Keratinocyte (primary cell): ENCODE measurements around the gene PRR20D.
"Not testable (repeated sequence)": the region's sequence is repeated elsewhere in the genome, so short reads cannot be mapped to it uniquely, and the experiment has no call there.

Experiments
- EZH2 ChIP-seq: IDR thresholded peaks from one replicate; pipeline ENCODE4 v1.6.1; 2012; ENCODE audit warnings: inconsistent platforms, mild to moderate bottlenecking, low read length, moderate library complexity
- TF ChIP-seq, protein P1 (sequence below), 3 experiments: IDR thresholded peaks in 1 of 3; conservative IDR thresholded peaks in 1 of 3; optimal IDR thresholded peaks in 1 of 3; 2 replicates in 2 of 3; 3 replicates in 1 of 3; pipeline versions ENCODE3 to v1.5.1; 2011; ENCODE audit warnings: low read length in 3 of 3, mild to moderate bottlenecking in 3 of 3, moderate library complexity in 2 of 3, control low read depth in 1 of 3, inconsistent platforms in 1 of 3; ENCODE audit not compliant: insufficient read depth in 2 of 3; ENCODE audit errors: extremely low read depth in 1 of 3

DNA sequence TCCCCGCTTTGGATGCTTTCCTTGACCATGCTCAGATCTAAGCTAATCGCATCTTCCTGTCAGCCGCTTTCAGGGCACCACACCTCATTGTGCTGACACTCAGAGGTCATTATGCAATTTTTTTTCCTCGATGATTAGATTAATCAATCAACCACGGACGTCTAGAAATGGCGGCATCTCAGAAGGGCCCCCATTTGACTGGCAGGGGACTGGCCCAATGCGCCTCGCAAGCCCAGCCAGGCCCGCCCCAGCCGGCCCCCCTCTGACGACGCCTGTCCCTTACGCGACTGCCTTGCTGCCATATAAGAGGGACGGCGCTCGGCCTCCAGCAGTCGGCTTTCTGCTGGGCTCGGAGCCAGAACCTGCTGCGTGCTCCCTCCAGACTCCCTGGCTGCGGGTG, 6.7 kb upstream of the PRR20D start, which contains the start of gene PRR20C:
- TF ChIP-seq, protein P1, sequence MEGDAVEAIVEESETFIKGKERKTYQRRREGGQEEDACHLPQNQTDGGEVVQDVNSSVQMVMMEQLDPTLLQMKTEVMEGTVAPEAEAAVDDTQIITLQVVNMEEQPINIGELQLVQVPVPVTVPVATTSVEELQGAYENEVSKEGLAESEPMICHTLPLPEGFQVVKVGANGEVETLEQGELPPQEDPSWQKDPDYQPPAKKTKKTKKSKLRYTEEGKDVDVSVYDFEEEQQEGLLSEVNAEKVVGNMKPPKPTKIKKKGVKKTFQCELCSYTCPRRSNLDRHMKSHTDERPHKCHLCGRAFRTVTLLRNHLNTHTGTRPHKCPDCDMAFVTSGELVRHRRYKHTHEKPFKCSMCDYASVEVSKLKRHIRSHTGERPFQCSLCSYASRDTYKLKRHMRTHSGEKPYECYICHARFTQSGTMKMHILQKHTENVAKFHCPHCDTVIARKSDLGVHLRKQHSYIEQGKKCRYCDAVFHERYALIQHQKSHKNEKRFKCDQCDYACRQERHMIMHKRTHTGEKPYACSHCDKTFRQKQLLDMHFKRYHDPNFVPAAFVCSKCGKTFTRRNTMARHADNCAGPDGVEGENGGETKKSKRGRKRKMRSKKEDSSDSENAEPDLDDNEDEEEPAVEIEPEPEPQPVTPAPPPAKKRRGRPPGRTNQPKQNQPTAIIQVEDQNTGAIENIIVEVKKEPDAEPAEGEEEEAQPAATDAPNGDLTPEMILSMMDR (optimal IDR thresholded peaks at IDR 0.05 in 1 of 3, IDR thresholded peaks at IDR 0.05 in 1 of 3, conservative IDR thresholded peaks at IDR 0.05 in 1 of 3; ENCODE audit: extremely low read depth in 1 of 3, insufficient read depth in 2 of 3, low read length in 3 of 3) = not testable (repeated sequence)
- not testable (repeated sequence) for TF ChIP-seq EZH2
